NCI-H510A (cell line): ENCODE results near the gene ECHS1.
A peak's percentile ranks its signal among the peaks of the same experiment; 100 is the strongest.
"Not testable (repeated sequence)": the region's sequence is repeated elsewhere in the genome, so short reads cannot be mapped to it uniquely, and the experiment has no call there.

ENCODE experiments used
- DNase-seq: peaks from one replicate; lab custom pipeline; 2025; lab: John Stamatoyannopoulos, UW

Gene ECHS1

DNA sequence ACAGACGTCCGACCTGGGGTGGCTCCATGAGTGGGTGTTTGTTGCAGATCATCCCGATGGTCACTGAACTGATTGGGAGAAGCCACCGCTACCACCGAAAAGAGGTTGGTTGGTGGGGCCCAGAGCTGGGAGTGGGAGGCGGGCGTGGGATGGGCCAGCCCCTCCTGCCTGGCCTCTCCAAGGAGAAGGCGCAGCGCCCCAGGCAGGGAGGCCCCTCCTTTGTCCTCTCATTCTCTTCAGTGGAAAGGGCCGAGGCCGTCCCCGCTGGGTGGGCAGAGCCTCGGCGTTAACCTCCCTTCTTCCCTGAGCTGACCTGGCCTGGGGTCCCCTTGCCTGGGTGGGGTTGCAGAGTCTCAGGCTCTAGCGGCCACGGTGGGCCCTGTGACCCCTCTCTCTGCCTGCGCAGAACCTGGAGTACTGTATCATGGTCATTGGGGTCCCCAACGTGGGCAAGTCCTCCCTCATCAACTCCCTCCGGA is 26.0 kb upstream of the ECHS1 start:
- no peak for DNase-seq

- no peak for DNase-seq
Observed at GRCh38 chr10:133397938-133398337, 24.8 kb upstream of the ECHS1 start.

- no peak for DNase-seq
Observed at GRCh38 chr10:133396035-133396624, 23.0 kb upstream of the ECHS1 start.

DNA sequence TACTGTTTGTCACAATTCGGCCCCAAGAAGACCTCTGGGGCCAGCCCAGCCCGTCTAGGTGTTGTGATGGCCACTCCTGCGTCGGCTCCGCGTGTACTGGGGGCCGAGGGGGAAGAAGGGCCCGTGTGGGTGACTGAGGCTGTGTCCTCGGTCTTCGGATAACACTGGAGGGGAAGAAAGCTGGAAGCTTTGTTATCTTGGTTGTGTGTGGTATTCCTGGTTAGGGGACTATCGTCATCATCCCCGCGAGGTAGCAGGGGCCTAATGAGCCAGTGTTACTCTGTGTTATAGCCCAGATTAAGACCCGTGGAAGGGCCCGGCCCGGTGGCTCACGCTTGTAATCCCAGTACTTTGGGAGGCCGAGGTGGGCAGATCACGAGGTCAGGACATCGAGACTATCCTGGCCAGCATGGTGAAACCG is 21.7 kb upstream of the ECHS1 start:
- DNase-seq = no peak

DNA sequence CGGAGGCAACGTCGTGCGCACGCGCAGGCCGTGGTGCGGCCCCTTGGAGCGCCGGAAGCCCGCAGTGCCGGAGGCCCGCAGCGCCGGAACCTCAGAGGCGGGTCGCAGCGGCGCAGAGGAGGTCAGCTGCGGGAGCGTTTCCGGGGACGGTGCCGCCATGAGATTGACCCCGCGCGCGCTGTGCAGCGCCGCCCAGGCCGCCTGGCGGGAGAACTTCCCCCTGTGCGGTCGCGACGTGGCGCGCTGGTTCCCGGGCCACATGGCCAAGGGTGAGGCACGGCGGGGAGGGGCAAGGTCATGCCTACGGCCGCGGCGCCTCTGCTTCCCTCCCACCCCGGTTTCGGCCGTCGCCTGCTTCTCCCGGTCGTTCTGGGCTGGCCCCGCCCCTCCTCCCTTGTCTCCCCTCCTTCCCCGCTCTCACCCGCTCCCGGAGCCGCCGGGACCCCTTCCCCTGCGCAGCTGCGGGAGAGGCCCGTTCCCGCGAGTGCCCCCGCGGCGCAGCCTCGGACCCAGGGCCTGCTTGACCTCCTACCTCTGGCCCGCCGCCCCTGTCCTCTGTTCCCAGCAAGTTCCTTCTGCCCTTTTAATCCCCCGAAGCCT is 21.0 kb upstream of the ECHS1 start, which contains the start of gene MTG1:
MTG1 (plus strand) TSS at position 94 of the 600 bp plus-strand sequence; CDS start at position 158, 64 bp downstream.
- DNase-seq = peak; percentile 84

GRCh38 chr10:133393401-133394063 is 20.4 kb upstream of the ECHS1 start:
- DNase-seq = no peak

- DNase-seq = no peak
Observed at GRCh38 chr10:133391761-133392518, 18.8 kb upstream of the ECHS1 start.

GRCh38 chr10:133391249-133391635 is 18.1 kb upstream of the ECHS1 start:
- DNase-seq = no peak

- no peak for DNase-seq
Observed at GRCh38 chr10:133390597-133391248, 17.6 kb upstream of the ECHS1 start.

GRCh38 chr10:133388973-133389818 is 16.0 kb upstream of the ECHS1 start:
- no peak for DNase-seq

DNA sequence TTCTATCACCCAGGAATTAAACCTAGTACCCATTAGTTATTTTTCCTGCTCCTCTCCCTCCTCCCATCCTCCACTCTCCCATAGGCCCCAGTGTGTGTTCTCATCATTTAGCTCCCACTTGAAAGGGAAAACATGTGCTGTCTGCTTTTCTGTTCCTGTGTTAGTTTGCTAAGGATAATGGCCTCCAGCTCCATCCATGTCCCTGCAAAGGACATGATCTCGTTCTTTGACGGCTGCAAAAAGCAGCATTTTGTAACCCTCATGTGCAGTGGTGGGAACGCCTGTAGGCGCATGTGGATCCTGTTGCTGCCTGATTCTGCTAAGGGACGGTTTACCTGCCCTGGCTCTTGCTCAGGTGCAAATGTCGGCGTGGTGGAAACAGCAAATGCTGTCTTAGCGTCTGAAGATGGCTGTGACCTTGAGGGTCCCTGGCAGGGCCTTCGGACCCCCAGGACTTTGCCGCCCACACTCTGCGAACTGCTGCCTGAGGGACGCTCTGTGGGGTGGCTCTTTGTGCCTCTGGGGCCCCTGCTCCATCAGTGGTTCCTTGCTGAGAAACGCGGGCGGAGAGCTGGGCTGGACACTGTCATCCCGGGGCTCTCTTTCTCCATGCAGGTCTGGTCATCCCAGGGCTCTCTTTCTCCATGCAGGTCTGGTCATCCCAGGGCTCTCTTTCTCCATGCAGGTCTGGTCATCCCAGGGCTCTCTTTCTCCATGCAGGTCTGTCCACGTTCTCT is 15.2 kb upstream of the ECHS1 start:
- no peak for DNase-seq

DNA sequence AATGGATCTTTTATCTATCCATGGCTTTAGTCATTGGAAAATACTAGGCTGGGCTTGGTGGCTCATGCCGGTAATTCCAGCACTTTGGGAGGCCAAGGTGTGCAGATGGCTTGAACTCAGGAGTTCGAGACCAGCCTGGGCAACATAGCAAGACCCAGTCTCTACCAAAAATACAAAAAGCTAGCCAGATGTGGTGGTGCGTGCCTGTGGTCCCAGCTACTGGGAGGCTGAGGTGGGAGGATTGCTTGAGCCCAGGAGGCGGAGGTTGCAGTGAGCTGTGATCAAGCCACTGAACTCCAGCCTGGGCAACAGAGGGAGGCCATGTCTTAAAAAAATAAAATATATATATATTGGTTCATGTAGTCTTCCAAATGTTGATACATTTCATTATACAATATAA is 13.8 kb upstream of the ECHS1 start:
- DNase-seq = not testable (repeated sequence)

- DNase-seq = no peak
Observed at GRCh38 chr10:133385214-133385613, 12.1 kb upstream of the ECHS1 start.

GRCh38 chr10:133384071-133384470 is 10.9 kb upstream of the ECHS1 start:
- no peak for DNase-seq

- no peak for DNase-seq
Observed at GRCh38 chr10:133383551-133383950, 10.4 kb upstream of the ECHS1 start.

DNA sequence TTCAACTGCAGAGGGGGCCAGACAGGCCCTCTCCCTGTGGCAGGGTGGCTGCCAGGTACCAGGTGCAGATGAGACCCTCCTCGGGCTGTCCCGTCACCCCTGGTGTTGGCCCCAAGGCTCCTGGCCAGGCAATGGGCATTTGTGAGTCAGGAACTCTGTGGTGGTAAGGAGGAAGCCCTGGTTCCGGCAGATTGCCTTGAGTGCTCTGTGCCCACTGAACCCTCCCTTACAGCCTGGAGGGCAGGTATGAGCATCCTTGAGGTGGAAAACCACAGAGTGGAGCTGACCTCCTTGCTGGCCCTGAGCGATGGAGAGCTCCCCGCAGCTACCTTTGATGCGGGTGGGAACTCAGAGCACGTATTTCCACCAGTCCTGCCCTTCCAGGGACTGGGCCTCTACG is 7.9 kb upstream of the ECHS1 start:
- DNase-seq = no peak

DNA sequence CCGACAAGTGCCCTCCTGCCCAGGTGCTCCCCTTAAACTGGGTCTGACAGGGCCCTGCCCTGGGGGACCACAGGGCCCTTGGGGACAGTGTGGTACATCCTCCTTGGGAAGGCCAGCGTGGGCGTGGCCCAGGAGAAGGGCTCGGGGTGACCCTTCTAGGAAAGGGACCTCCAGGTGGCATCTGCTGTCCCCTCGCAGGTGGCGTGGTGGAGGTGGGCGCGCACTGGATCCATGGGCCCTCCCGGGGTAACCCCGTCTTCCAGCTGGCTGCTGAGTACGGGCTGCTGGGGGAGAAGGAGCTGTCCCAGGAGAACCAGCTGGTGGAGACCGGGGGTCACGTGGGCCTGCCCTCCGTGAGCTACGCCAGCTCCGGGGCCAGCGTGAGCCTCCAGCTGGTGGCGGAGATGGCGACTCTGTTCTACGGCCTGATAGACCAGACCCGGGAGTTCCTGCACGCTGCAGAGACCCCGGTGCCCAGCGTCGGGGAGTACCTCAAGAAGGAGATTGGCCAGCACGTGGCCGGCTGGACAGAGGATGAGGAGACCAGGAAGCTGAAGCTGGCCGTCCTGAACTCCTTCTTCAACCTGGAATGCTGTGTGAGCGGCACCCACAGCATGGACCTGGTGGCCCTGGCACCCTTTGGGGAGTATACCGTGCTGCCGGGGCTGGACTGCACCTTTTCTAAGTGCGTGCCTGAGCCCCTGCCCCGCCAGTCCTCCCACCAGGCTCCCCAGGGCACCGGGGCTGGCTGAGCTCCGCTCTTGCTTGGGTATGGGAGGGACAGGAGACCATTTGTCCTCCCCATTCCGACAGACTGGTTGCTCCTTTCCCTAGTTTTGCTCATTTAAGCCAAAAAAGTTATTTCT is 6.9 kb upstream of the ECHS1 start:
- DNase-seq = no peak

DNA sequence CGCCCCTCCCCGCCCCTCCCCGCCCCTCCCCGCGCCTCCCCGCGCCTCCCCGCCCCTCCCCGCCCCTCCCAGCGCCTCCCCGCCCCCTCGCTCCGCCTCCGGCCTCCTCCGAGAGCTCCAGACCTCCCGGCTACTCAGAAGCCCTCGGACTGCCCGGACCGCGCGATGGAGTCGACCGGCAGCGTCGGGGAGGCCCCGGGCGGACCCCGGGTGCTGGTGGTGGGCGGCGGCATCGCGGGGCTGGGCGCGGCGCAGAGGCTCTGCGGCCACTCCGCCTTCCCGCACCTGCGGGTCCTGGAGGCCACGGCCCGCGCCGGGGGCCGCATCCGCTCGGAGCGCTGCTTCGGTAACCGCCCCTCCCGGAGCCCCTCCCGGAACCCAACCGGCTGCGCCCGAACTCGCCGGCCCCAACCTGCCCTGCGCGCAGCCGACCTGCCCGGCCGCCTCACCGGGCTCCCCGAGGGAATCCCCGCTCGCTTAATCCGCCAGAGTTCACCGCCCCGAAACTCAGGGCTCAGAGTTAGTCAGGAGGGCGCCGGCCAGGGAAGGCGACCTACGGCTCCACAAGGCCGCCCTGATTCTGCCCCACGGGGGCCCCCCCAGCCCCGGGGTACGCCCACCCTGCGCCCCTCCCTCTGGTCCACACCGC is 6.1 kb upstream of the ECHS1 start, which contains the start of gene PAOX:
PAOX (plus strand) TSS at position 111 of the 649 bp plus-strand sequence; CDS start at position 166, 55 bp downstream.
- DNase-seq = peak; percentile 44
